H9 (cell line): Measurements from ENCODE around the gene KCNN3. TPM values are rescaled to one million over a fixed set of nuclear protein-coding genes. Genes with fewer than 3 reads are reported as not detected.

ENCODE experiments used
- DNase-seq: peaks from one replicate; pipeline ENCODE4 v3.0.0-alpha.2; 2017
- H2AFZ ChIP-seq: one replicate; pipeline ENCODE4 v1.6.1; 2013; ENCODE audit warnings: mild to moderate bottlenecking, low read length, control low read depth, moderate library complexity
- H2AK5ac ChIP-seq: 2 replicates; pipeline ENCODE4 v1.6.1; 2013; ENCODE audit warnings: low read length, control low read depth, mixed read lengths; ENCODE audit not compliant: insufficient read length
- H2BK120ac ChIP-seq: one replicate; pipeline ENCODE4 v1.6.1; 2013; ENCODE audit warnings: low read depth, mild to moderate bottlenecking, low read length, control low read depth, inconsistent platforms; ENCODE audit not compliant: poor library complexity, severe bottlenecking
- H2BK12ac ChIP-seq: 2 replicates; pipeline ENCODE4 v1.6.1; 2013; ENCODE audit warnings: low read length, control low read depth, mixed read lengths, low read depth; ENCODE audit not compliant: insufficient read length
- H2BK15ac ChIP-seq: 2 replicates; pipeline ENCODE4 v1.6.1; 2013; ENCODE audit warnings: low read depth, low read length, control low read depth
- H2BK20ac ChIP-seq: one replicate; pipeline ENCODE4 v1.6.1; 2013; ENCODE audit warnings: low read depth, mild to moderate bottlenecking, low read length, control low read depth, inconsistent platforms; ENCODE audit not compliant: poor library complexity, severe bottlenecking
- H2BK5ac ChIP-seq: 2 replicates; pipeline ENCODE4 v1.6.1; 2013; ENCODE audit warnings: low read length, control low read depth, mixed read lengths; ENCODE audit not compliant: insufficient read length
- H3K14ac ChIP-seq: 2 replicates; pipeline ENCODE4 v1.6.1; 2013; ENCODE audit warnings: low read length, control low read depth; ENCODE audit not compliant: insufficient read depth
- H3K18ac ChIP-seq: 2 replicates; pipeline ENCODE4 v1.6.1; 2013; ENCODE audit warnings: low read depth, mild to moderate bottlenecking, mixed read lengths, low read length, control low read depth; ENCODE audit not compliant: insufficient read length
- H3K23ac ChIP-seq: 2 replicates; pipeline ENCODE4 v1.6.1; 2013; ENCODE audit warnings: low read length, control low read depth, mixed read lengths, low read depth; ENCODE audit not compliant: insufficient read length
- H3K23me2 ChIP-seq: 2 replicates; pipeline ENCODE4 v1.6.1; 2013; ENCODE audit warnings: low read depth, mild to moderate bottlenecking, mixed read lengths, low read length, control low read depth; ENCODE audit not compliant: insufficient read length, poor library complexity, severe bottlenecking
- H3K27ac ChIP-seq: 2 replicates; pipeline ENCODE4 v1.5.1; 2013; ENCODE audit warnings: low read length, control low read depth, mixed read lengths, low read depth; ENCODE audit not compliant: insufficient read length
- H3K27me3 ChIP-seq: 2 replicates; pipeline ENCODE4 v1.6.1; 2013; ENCODE audit warnings: low read length, control low read depth, inconsistent platforms; ENCODE audit not compliant: insufficient read depth
- H3K4ac ChIP-seq: 2 replicates; pipeline ENCODE4 v1.6.1; 2013; ENCODE audit warnings: low read depth, mild to moderate bottlenecking, control low read depth, inconsistent platforms, low read length, moderate library complexity
- H3K4me1 ChIP-seq: 2 replicates; pipeline ENCODE4 v1.6.1; 2013; ENCODE audit warnings: low read length, control low read depth, inconsistent platforms; ENCODE audit not compliant: insufficient read depth
- H3K4me2 ChIP-seq: 2 replicates; pipeline ENCODE4 v1.6.1; 2013; ENCODE audit warnings: low read length, control low read depth, mixed read lengths; ENCODE audit not compliant: insufficient read length, insufficient read depth
- H3K56ac ChIP-seq: 2 replicates; pipeline ENCODE4 v1.6.1; 2013; ENCODE audit warnings: low read depth, mild to moderate bottlenecking, mixed read lengths, low read length, control low read depth; ENCODE audit not compliant: insufficient read length
- H3K79me1 ChIP-seq: 2 replicates; pipeline ENCODE4 v1.6.1; 2013; ENCODE audit warnings: low read depth, mild to moderate bottlenecking, moderate library complexity, low read length, control low read depth, inconsistent platforms; ENCODE audit not compliant: insufficient read depth, poor library complexity, severe bottlenecking
- H3K79me2 ChIP-seq: 2 replicates; pipeline ENCODE4 v1.6.1; 2013; ENCODE audit warnings: low read length, control low read depth, inconsistent platforms; ENCODE audit not compliant: insufficient read depth
- H3K9ac ChIP-seq: 2 replicates; pipeline ENCODE4 v1.6.1; 2013; ENCODE audit warnings: low read length, control low read depth, mixed read lengths; ENCODE audit not compliant: insufficient read length; ENCODE audit errors: extremely low read depth
- H3K9me3 ChIP-seq: one replicate; pipeline ENCODE4 v1.6.1; 2013; ENCODE audit warnings: low read depth, low read length, inconsistent platforms; ENCODE audit not compliant: control insufficient read depth
- H3T11ph ChIP-seq: one replicate; pipeline ENCODE4 v1.6.1; 2013; ENCODE audit warnings: mild to moderate bottlenecking, low read length, control low read depth, inconsistent platforms
- H4K20me1 ChIP-seq: one replicate; pipeline ENCODE4 v1.6.1; 2013; ENCODE audit not compliant: control insufficient read depth, insufficient read length, insufficient read depth
- H4K5ac ChIP-seq: 2 replicates; pipeline ENCODE4 v1.6.1; 2013; ENCODE audit warnings: low read depth, mild to moderate bottlenecking, mixed read lengths, low read length, control low read depth; ENCODE audit not compliant: insufficient read length
- H4K8ac ChIP-seq: replicated peaks from 2 replicates; pipeline ENCODE4 v1.6.1; 2013; ENCODE audit warnings: low read length, control low read depth, mixed read lengths, low read depth; ENCODE audit not compliant: insufficient read length
- H4K91ac ChIP-seq: 2 replicates; pipeline ENCODE4 v1.6.1; 2013; ENCODE audit warnings: low read depth, mild to moderate bottlenecking, moderate library complexity, mixed read lengths, low read length, control low read depth; ENCODE audit not compliant: insufficient read length
- H3K27ac Mint-ChIP-seq, 3 experiments: 2 replicates in 2 of 3; 3 replicates in 1 of 3; pipeline ENCODE4 v1.8.0; 2020 to 2021; ENCODE audit warnings: mixed read lengths in 3 of 3, mild to moderate bottlenecking in 1 of 3, moderate library complexity in 1 of 3
- H3K27me3 Mint-ChIP-seq: 2 replicates; pipeline ENCODE4 v1.8.0; 2021; ENCODE audit warnings: low read depth, mild to moderate bottlenecking, moderate library complexity, mixed read lengths
- H3K36me3 Mint-ChIP-seq, 3 experiments: 2 replicates in 2 of 3; 3 replicates in 1 of 3; pipeline ENCODE4 v1.8.0; 2020 to 2021; ENCODE audit warnings: low read depth in 3 of 3, mixed read lengths in 3 of 3; ENCODE audit not compliant: insufficient read depth in 1 of 3
- H3K4me1 Mint-ChIP-seq, 2 experiments: 2 replicates each; pipeline ENCODE4 v1.8.0; 2020; ENCODE audit warnings: mixed read lengths in 2 of 2
- H3K4me3 Mint-ChIP-seq, 2 experiments: 2 replicates in 1 of 2; 3 replicates in 1 of 2; pipeline ENCODE4 v1.8.0; 2020 to 2021; ENCODE audit warnings: mild to moderate bottlenecking in 2 of 2, mixed read lengths in 2 of 2, moderate library complexity in 1 of 2
- H3K9me3 Mint-ChIP-seq, 2 experiments: 2 replicates in 1 of 2; 3 replicates in 1 of 2; pipeline ENCODE4 v1.8.0; 2020; ENCODE audit warnings: mild to moderate bottlenecking in 2 of 2, mixed read lengths in 2 of 2, moderate library complexity in 1 of 2
- WGBS: extraction: QIAGEN DNeasy Blood & Tissue Kit; methylation state at CpG from one replicate; pipeline ENCODE4 v1.1.7; 2013; ENCODE audit warnings: missing lambda C conversion rate, low lambda C conversion rate, mixed read lengths; ENCODE audit not compliant: insufficient read length; ENCODE audit errors: extremely low coverage; 5-methylcytosine and 5-hydroxymethylcytosine counted together
- total RNA-seq: library from RNA; stranded (reverse); gene quantifications from 2 replicates; pipeline ENCODE4 v1.2.1, GENCODE V29; 2021
- TF ChIP-seq, protein P1 (sequence below): fragments of 200-600 bp; sonication (generic); conservative IDR thresholded peaks from 3 replicates; pipeline ENCODE4 v1.8.0; 2021; ENCODE audit warnings: antibody characterized with exemption, mild to moderate bottlenecking

Gene KCNN3
- total RNA-seq, 1 experiment from 2014 or later, result 0.83 TPM

GRCh38 chr1:154802982-154803920 is 66.8 kb downstream of the KCNN3 start:
- no peak overlapping the region for H3K27ac ChIP-seq
- Mint-ChIP-seq H3K9me3 (no peaks in the 10 kb centered on the region), H3K27me3 (peaks cover 12% of the 10 kb centered on the region; the same call in 1 of the 2 replicates), H3K4me1 (peaks cover 7 to 20% of the 10 kb centered on the region in 2 experiments), H3K4me3 (no peak overlapping the region; a peak in 1 of 5 replicates), H3K27ac (no peak overlapping the region; a peak in 1 of 7 replicates), H3K36me3 (no peaks in the 10 kb centered on the region)
- H3K23ac ChIP-seq, result no peak overlapping the region
- no peak overlapping the region for H4K5ac ChIP-seq
- H3K23me2 ChIP-seq, result no peaks in the 10 kb centered on the region
- WGBS, result no CpG with 5 or more reads among the region's 8 CpGs
- no peak overlapping the region for H2BK120ac ChIP-seq
- TF ChIP-seq, protein P1, sequence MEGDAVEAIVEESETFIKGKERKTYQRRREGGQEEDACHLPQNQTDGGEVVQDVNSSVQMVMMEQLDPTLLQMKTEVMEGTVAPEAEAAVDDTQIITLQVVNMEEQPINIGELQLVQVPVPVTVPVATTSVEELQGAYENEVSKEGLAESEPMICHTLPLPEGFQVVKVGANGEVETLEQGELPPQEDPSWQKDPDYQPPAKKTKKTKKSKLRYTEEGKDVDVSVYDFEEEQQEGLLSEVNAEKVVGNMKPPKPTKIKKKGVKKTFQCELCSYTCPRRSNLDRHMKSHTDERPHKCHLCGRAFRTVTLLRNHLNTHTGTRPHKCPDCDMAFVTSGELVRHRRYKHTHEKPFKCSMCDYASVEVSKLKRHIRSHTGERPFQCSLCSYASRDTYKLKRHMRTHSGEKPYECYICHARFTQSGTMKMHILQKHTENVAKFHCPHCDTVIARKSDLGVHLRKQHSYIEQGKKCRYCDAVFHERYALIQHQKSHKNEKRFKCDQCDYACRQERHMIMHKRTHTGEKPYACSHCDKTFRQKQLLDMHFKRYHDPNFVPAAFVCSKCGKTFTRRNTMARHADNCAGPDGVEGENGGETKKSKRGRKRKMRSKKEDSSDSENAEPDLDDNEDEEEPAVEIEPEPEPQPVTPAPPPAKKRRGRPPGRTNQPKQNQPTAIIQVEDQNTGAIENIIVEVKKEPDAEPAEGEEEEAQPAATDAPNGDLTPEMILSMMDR, result no peak
- H3K79me2 ChIP-seq, result no peaks in the 10 kb centered on the region
- no peaks in the 10 kb centered on the region for H3K9me3 ChIP-seq
- no peak overlapping the region for H4K91ac ChIP-seq
- no peaks in the 10 kb centered on the region for H3K4me1 ChIP-seq
- H3K56ac ChIP-seq, result no peak overlapping the region
- H4K20me1 ChIP-seq, result no peaks in the 10 kb centered on the region
- H3K27me3 ChIP-seq, result no peaks in the 10 kb centered on the region
- H2BK5ac ChIP-seq, result no peak overlapping the region
- H2BK20ac ChIP-seq, result no peak overlapping the region
- no peak for DNase-seq
- H3T11ph ChIP-seq, result no peak overlapping the region
- H2BK15ac ChIP-seq, result no peak overlapping the region
- no peaks in the 10 kb centered on the region for H3K79me1 ChIP-seq
- no peak overlapping the region for H3K4ac ChIP-seq
- no peak overlapping the region for H2AFZ ChIP-seq
- no peak overlapping the region for H2BK12ac ChIP-seq
- no peak overlapping the region for H3K9ac ChIP-seq
- H4K8ac ChIP-seq, result no peak overlapping the region
- H3K14ac ChIP-seq, result no peak overlapping the region
- no peak overlapping the region for H3K18ac ChIP-seq
- H2AK5ac ChIP-seq, result no peak overlapping the region
- no peak overlapping the region for H3K4me2 ChIP-seq
